C4-2B (cell line): ENCODE measurements around the gene COQ6.

Source experiments
- ZFX ChIP-seq: fragments of 450-650 bp; IDR thresholded peaks from 2 replicates; pipeline ENCODE4 v1.6.1; 2017
- TF ChIP-seq, protein P1 (sequence below): fragments of 450-650 bp; conservative IDR thresholded peaks from 2 replicates; pipeline ENCODE4 v1.5.1; 2017; ENCODE audit warnings: mild to moderate bottlenecking

DNA sequence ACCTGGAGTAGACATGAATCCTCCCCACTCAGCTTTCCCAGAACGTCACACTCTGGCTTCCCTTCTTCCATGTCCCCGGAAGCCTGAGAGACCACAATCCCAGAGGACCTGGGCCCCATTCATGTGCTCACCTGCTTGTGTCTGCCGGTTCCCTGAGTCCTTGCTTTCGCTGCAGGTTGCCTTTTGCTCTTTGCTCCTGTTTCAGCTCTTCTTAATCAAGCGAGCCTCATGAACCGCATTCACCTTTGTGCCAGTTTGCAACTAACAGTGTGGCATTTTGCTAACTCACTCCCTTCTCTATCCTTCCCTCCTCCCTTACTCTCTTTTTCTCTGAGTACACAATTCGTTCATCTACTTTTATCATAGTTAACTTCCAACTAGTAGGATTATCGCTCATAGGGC lies 45.9 kb downstream of the COQ6 start:
- TF ChIP-seq, protein P1, sequence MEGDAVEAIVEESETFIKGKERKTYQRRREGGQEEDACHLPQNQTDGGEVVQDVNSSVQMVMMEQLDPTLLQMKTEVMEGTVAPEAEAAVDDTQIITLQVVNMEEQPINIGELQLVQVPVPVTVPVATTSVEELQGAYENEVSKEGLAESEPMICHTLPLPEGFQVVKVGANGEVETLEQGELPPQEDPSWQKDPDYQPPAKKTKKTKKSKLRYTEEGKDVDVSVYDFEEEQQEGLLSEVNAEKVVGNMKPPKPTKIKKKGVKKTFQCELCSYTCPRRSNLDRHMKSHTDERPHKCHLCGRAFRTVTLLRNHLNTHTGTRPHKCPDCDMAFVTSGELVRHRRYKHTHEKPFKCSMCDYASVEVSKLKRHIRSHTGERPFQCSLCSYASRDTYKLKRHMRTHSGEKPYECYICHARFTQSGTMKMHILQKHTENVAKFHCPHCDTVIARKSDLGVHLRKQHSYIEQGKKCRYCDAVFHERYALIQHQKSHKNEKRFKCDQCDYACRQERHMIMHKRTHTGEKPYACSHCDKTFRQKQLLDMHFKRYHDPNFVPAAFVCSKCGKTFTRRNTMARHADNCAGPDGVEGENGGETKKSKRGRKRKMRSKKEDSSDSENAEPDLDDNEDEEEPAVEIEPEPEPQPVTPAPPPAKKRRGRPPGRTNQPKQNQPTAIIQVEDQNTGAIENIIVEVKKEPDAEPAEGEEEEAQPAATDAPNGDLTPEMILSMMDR: no peak
- TF ChIP-seq ZFX: no peak
